ACC112 (cell line): Measurements from ENCODE around the gene POU2F3.

Experiments used
- H2AFZ ChIP-seq: fragments of 200-600 bp; sonication (generic); one replicate; pipeline ENCODE4 v1.6.0; 2017; ENCODE audit warnings: antibody characterized with exemption, low read length; ENCODE audit not compliant: unreplicated experiment
- H3K27ac ChIP-seq: fragments of 200-600 bp; sonication (generic); 2 replicates; pipeline ENCODE4 v1.5.1; 2014; ENCODE audit warnings: low read depth, mild to moderate bottlenecking, antibody characterized with exemption, low read length, moderate library complexity
- H3K27me3 ChIP-seq: fragments of 200-600 bp; sonication (generic); 2 replicates; pipeline ENCODE4 v1.6.1; 2014; ENCODE audit warnings: mild to moderate bottlenecking, antibody characterized with exemption, low read length, moderate library complexity, mixed read lengths; ENCODE audit not compliant: insufficient read depth
- H3K36me3 ChIP-seq: fragments of 200-600 bp; sonication (generic); 2 replicates; pipeline ENCODE4 v1.6.1; 2016; ENCODE audit warnings: mild to moderate bottlenecking, antibody characterized with exemption, low read length, moderate library complexity, mixed read lengths; ENCODE audit not compliant: insufficient read depth
- H3K4me1 ChIP-seq: fragments of 200-600 bp; sonication (generic); one replicate; pipeline ENCODE4 v1.6.1; 2016; ENCODE audit warnings: low read length, mixed read lengths; ENCODE audit not compliant: insufficient read depth, unreplicated experiment, control insufficient read depth
- H3K4me3 ChIP-seq: fragments of 200-600 bp; sonication (generic); 2 replicates; pipeline ENCODE4 v1.5.1; 2014; ENCODE audit warnings: mild to moderate bottlenecking, low read depth, low read length
- H3K79me2 ChIP-seq: fragments of 200-600 bp; sonication (generic); one replicate; pipeline ENCODE4 v1.6.0; 2016; ENCODE audit warnings: low read length; ENCODE audit not compliant: control insufficient read depth, unreplicated experiment, insufficient read depth

The POU2F3 gene

GRCh38 chr11:120239713-120240640, at the start of gene POU2F3:
Gene POU2F3, plus strand, starts transcription at chr11:120240140. Its CDS starts 204 bp downstream, at chr11:120240344.
- Histone ChIP-seq H3K27me3 (peaks cover 72% of the 10 kb centered on the region), H3K4me3 (no peak within 1 kb of the TSS), H3K27ac (no peak within 1 kb of the TSS), H2AFZ (no peak within 1 kb of the TSS), H3K36me3 (no peaks in the 10 kb centered on the region), H3K79me2 (no peaks in the 10 kb centered on the region), H3K4me1 (no peaks in the 10 kb centered on the region)

DNA sequence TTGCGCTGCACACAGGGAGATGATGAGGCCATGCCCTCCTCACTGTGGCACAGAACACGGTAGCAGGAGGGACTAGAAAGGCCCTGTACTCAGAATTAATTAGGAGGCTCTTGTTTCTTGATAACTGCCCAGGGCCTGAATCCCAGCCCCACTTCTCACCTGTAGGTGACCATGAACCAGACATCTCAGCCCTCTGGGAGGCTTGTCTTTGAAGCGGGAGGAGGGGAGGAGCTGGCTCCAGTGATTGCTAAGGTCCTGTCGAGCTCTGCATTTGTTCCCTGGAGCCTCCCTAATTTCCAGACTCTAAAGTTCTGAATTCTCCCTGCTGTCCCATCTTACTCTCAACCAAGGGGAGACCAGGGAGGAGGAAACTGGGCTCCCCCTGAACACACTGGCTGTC, 48.9 kb upstream of the POU2F3 start:
- Histone ChIP-seq H3K79me2 (no peaks in the 10 kb centered on the region), H3K4me1 (no peaks in the 10 kb centered on the region), H3K27ac (no peak overlapping the region)

GRCh38 chr11:120192831-120193625, 46.9 kb upstream of the POU2F3 start:
- Histone ChIP-seq H3K4me3 (no peak overlapping the region), H3K27me3 (peaks cover 49% of the 10 kb centered on the region), H3K79me2 (no peaks in the 10 kb centered on the region), H3K4me1 (no peaks in the 10 kb centered on the region), H2AFZ (no peak overlapping the region), H3K27ac (no peak overlapping the region), H3K36me3 (no peaks in the 10 kb centered on the region)

More for the DNA sequence above, 48.9 kb upstream of the POU2F3 start:
- no peaks in the 10 kb centered on the region for H3K36me3 ChIP-seq
- no peak overlapping the region for H3K4me3 ChIP-seq
- peaks cover 42% of the 10 kb centered on the region for H3K27me3 ChIP-seq
- H2AFZ ChIP-seq: no peak overlapping the region

DNA sequence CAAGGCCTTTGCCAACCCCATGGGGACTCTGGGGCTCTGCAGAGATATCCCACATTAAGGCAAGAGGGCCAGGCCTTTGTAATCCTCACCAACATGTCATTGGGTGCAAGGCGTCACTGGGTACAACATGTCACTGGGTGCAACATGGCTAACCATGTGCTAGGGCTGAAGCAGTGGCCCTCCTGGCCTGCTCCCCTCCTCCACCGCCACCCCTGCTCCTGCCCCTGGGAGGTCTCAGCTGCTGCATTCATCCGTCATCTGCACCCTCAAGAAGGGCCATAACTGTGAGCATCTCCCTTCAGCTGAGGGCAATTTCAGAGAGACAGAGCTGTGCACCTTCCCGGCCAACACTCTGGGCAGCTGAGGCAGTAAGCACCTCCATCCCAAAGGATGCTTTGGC, 45.8 kb upstream of the POU2F3 start:
- Histone ChIP-seq H2AFZ (no peak overlapping the region), H3K79me2 (no peaks in the 10 kb centered on the region), H3K36me3 (no peaks in the 10 kb centered on the region), H3K27me3 (peaks cover 55% of the 10 kb centered on the region), H3K4me1 (no peaks in the 10 kb centered on the region), H3K27ac (no peak overlapping the region), H3K4me3 (no peak overlapping the region)

- peaks cover 54% of the 10 kb centered on the region; the same call in 1 of the 2 replicates for H3K27me3 ChIP-seq
- no peak overlapping the region for H2AFZ ChIP-seq
- no peaks in the 10 kb centered on the region for H3K36me3 ChIP-seq
- no peaks in the 10 kb centered on the region for H3K4me1 ChIP-seq
- H3K4me3 ChIP-seq: no peak overlapping the region
- no peak overlapping the region for H3K27ac ChIP-seq
- H3K79me2 ChIP-seq: no peaks in the 10 kb centered on the region
Measured at GRCh38 chr11:120195601-120196320, 44.2 kb upstream of the POU2F3 start.

DNA sequence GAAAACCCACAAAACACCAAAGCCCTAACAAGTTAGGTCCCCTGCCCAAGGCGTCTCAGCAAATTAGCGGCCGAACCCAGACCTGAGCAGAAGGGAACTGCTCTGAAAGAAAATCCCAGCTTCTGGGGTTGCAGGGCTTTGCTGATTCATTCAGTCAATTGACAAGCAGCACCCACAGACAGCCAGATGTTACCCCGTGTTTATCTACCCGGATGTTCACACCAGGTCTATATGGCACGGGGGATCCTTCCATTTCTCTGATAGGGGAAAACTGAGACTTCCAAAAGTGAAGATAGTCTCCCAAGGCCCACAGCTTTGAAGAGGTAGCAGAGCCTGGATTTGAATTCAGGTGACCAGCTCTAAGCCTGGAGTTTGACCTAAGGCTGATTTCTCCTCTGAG, 43.1 kb upstream of the POU2F3 start:
- peaks cover 50% of the 10 kb centered on the region; the same call in 1 of the 2 replicates for H3K27me3 ChIP-seq
- no peaks in the 10 kb centered on the region for H3K4me1 ChIP-seq
- H3K36me3 ChIP-seq: no peaks in the 10 kb centered on the region
- H3K27ac ChIP-seq: no peak overlapping the region
- no peak overlapping the region for H3K4me3 ChIP-seq
- no peak overlapping the region for H2AFZ ChIP-seq
- H3K79me2 ChIP-seq: no peaks in the 10 kb centered on the region

GRCh38 chr11:120197251-120197891, 42.6 kb upstream of the POU2F3 start:
- no peak overlapping the region for H2AFZ ChIP-seq
- H3K79me2 ChIP-seq: no peaks in the 10 kb centered on the region
- H3K4me3 ChIP-seq: no peak overlapping the region
- H3K27me3 ChIP-seq: peaks cover 49% of the 10 kb centered on the region; the same call in 1 of the 2 replicates
- H3K27ac ChIP-seq: no peak overlapping the region
- H3K4me1 ChIP-seq: no peaks in the 10 kb centered on the region
- no peaks in the 10 kb centered on the region for H3K36me3 ChIP-seq

DNA sequence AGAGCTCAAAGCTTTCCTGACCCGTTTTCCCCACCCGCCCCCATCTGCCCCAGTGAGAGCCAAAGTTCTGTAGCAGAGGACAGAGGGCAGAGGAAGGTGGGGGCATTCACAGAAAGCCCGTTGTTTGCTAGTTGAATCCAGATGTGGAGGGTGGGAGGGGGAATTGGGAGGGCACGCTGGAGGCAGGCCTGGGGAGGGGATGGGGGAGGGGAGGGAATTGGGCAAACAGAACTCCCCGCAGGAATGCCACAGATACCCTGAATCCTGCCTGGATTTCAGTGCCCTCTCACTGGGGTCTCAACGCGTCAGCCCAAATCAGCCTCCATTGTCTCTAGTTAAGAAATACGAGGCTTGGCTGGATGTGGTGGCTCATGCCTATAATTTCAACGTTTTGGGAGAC, 42.0 kb upstream of the POU2F3 start:
- no peak overlapping the region for H3K4me3 ChIP-seq

GRCh38 chr11:120198403-120198786, 41.5 kb upstream of the POU2F3 start:
- Histone ChIP-seq H3K36me3 (no peaks in the 10 kb centered on the region), H3K4me1 (no peaks in the 10 kb centered on the region), H3K4me3 (no peak overlapping the region), H3K79me2 (no peaks in the 10 kb centered on the region), H3K27me3 (peaks cover 44% of the 10 kb centered on the region; the same call in 1 of the 2 replicates), H2AFZ (no peak overlapping the region), H3K27ac (no peak overlapping the region)

More for the DNA sequence above, 42.0 kb upstream of the POU2F3 start:
- Histone ChIP-seq H3K36me3 (no peaks in the 10 kb centered on the region), H3K27ac (no peak overlapping the region), H3K27me3 (peaks cover 45% of the 10 kb centered on the region; the same call in 1 of the 2 replicates), H3K79me2 (no peaks in the 10 kb centered on the region), H2AFZ (no peak overlapping the region), H3K4me1 (no peaks in the 10 kb centered on the region)
